ENCODE measurements around the gene SFXN3.

Gene SFXN3

DNA sequence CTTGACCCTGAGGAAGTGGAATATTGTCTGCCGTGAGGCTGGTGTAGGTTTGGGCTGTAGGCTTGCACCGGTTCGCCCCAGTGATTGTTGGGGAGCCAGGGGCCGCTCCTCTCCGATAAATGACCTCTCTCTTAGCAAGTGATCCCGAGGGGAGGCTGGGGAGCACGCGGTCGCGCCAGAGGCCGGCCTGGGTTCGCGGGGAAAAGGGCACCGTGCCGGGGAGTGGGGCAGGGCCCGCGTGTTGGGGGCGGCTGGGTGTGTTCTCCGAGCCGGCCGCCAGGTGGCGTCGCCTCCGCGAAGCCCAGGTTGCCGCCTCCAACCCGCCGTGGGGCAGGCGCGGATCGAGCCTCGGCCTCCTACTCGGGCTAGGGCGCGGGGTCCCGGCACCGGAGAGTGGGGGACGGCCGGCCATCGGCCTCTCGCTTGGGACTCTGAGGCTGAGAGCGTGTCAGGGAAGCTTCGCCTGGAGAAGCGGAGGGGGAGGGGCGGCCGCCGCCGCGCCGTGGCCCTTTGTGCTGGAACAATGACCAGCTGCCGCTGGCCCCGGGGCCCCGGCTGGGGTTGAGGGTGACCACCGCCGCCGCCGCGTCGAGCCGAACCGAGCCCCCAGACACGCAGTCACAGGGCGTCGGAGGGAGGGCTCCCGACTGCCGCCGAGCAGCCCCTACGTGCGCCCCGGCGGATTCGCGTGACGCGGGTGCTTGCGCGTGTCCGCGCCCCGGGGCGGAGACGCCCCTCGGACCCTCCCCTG lies 31.9 kb upstream of the SFXN3 start:
- in situ Hi-C loops (cut with HindIII; ENCODE audit: low sequenced_read_pairs) = loop anchor here (5.0 kb wide), 1 partner anchor 33 kb away; the partner anchor contains the start of genes PDZD7 and SFXN3

DNA sequence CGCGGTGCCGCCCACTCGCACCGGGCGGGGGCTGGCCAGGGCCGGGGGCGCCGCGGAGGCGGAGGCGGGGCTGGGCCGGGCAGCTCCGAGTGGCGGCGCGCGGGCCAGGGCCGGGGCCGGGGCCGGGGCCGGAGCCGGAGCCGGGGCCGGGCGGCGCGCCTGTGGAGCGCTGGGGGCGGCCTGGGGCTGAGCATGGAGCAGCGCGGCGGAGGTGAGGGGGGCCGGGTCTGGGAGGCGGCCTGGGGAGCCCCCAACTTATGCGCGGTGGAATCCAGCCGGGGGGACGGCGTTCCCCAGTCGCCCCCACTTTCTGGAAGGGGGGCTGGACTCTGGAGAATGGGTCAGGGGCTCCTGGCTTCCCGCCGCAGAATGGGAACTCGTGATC lies 31.3 kb upstream of the SFXN3 start, which contains the start of gene LZTS2:
Gene LZTS2 (plus strand): TSS at position 67 of the 385 bp plus-strand sequence. CDS start 2,731 bp downstream, outside the sequence.
- in situ Hi-C loops (cut with HindIII; ENCODE audit: low sequenced_read_pairs) = loop anchor here (5.0 kb wide), 1 partner anchor 33 kb away; the partner anchor contains the start of genes PDZD7 and SFXN3

DNA sequence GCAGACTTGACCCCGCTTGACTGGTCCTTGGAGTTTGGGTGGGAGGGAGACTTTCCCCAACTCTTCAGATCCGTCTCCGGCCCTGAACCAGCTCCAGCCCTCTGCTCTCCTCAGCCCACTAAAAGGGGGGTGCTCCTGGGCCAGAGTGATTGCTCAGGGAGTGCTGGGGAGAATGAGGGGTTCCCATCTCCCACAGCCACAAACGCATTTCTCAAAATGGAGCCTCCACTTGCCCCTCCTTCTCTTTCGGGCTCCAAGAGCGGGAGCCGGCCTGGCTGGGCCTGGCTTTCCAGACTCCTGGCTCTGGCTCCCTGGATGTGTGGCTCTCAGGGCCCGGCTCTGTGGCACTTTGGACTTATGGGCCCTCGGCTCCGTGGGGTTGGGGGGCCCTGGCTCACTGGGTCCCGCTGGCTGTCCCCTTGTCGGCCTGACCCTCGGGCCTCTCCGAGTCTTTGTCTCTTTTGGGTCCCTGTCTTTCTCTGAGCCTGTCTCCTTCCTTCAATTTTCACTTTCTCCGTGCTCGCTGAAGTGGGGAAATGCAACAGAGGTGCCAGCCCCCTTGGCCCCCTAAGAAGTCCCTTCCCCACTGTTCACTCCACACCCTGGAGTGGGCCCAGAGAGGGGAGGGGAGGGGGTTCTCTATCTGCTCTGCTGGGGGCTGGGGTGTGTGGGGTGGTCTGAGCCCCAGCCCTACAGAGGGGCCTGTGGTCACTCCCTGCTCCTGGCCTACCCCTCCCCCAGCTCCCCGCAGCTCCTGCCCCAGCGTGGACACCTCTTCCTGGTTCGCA lies 30.7 kb upstream of the SFXN3 start:
- in situ Hi-C loops (cut with HindIII; ENCODE audit: low sequenced_read_pairs) = no loop called here

DNA sequence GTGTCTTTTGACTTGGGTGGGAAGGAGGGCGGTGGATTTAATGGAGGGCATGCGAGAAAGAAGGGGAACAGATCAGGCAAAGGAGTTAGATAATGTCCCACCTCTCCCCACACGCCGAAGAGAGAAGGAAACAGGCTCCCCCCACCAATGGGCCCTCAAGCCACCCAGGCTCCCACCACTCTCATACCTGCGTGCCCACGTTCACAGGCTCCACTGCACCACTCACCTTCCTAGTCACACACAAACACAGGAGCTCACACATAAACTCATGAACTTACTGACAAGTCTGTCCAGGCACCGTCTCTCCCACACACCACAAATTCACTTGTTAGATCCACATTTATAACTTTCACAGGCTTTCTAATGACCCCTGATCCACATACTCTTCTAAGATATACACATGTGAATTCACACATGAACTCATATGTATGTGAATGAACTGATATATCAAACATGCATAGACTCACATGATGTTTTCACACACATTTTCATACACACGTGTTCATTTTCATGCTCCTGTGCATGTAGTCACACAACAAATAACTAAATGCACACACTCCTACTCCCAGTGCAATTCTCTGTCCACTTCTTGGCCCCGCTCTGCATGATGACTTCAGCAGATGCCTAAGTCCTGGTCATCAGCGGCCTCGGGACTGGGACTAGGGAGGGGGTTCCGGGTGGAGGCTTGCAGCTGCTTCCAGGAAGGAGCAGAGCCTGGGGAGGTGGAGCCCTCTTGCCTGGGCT lies 29.9 kb upstream of the SFXN3 start:
- in situ Hi-C loops (cut with HindIII; ENCODE audit: low sequenced_read_pairs) = no loop called here

DNA sequence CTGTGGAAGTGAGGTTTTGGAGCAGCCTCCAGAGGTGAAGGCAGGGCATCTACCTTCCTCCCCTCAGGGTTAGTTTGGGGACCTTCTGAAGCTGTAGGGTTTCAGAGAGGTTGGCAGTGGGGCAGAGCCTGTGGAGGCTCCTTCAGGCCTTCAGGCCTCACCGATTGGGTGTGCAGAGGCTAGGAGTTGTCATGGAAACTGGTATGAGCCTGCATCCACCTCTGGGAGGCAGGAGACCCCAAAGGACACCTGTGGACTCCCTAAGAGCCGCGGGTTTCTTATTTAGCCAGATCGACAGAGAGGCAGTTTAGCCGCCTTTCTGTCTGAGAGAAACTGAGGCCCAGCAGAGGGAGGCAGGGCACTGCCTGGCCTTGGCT lies 29.4 kb upstream of the SFXN3 start:
- in situ Hi-C loops (cut with HindIII; ENCODE audit: low sequenced_read_pairs) = no loop called here

DNA sequence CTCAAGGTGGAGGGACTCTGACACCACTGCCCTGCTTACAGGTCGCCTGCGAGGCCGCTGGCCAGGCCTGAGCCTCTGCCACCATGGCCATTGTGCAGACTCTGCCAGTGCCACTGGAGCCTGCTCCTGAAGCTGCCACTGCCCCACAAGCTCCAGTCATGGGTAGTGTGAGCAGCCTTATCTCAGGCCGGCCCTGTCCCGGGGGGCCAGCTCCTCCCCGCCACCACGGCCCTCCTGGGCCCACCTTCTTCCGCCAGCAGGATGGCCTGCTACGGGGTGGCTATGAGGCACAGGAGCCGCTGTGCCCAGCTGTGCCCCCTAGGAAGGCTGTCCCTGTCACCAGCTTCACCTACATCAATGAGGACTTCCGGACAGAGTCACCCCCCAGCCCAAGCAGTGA lies 28.6 kb upstream of the SFXN3 start:
- in situ Hi-C loops (cut with HindIII; ENCODE audit: low sequenced_read_pairs) = no loop called here

DNA sequence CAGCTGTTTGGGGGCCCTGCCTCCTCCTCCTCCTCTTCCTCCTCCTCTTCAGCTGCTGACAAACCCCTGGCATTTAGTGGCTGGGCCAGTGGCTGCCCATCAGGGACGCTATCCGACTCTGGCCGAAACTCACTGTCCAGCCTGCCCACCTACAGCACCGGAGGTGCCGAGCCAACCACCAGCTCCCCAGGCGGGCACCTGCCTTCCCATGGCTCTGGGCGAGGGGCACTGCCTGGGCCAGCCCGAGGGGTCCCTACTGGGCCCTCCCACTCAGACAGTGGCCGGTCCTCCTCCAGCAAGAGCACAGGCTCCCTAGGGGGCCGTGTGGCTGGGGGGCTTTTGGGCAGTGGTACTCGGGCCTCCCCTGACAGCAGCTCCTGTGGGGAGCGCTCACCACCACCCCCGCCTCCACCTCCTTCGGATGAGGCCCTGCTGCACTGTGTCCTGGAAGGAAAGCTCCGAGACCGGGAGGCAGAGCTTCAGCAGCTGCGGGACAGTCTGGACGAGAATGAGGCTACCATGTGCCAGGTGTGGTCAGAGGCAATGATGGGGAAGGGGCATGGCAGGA lies 27.3 kb upstream of the SFXN3 start:
- in situ Hi-C loops (cut with HindIII; ENCODE audit: low sequenced_read_pairs) = no loop called here

DNA sequence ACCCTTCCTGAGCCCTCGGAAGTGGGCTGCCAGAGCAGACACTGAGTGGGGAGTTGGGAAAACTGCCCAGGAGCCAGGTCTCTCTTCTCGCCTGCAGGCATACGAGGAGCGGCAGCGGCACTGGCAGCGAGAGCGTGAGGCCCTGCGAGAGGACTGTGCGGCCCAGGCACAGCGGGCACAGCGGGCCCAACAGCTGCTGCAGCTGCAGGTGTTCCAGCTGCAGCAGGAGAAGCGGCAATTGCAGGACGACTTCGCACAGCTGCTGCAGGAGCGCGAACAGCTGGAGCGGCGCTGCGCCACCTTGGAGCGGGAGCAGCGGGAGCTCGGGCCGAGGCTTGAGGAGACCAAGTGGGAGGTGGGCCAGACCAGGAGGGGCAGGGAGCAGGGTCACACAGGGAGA lies 25.7 kb upstream of the SFXN3 start:
- in situ Hi-C loops (cut with HindIII; ENCODE audit: low sequenced_read_pairs) = no loop called here

DNA sequence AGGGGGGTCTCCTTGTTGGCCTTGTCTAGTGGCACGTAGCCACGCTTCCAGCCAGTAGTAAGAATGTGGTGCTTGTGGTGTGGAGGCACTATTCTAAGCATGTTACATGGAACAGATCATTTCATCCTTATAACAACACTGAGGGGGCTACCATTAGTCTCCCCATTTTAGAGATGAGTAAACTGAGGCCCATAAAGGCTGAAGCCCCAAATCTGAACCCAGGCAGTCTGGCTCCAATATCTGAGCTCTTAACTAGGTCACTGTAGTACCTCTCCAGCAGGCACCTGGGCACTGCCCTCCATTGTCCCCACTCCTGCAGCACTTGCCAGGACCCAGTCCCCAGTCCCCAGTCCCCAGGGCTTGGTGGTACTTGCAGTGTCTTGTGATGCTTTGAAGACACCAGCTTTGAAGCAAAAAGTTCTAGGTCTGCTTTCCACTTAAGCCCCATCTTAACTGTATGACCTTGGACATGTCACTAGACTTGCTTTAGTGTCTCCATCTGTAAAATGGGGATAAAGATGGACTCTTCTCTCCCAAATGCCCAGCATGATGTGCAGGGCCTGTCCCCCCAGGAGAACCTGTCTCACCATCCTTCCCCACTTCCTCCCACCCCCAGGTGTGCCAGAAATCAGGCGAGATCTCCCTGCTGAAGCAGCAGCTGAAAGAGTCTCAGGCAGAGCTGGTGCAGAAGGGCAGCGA lies 25.0 kb upstream of the SFXN3 start:
- in situ Hi-C loops (cut with HindIII; ENCODE audit: low sequenced_read_pairs) = no loop called here

DNA sequence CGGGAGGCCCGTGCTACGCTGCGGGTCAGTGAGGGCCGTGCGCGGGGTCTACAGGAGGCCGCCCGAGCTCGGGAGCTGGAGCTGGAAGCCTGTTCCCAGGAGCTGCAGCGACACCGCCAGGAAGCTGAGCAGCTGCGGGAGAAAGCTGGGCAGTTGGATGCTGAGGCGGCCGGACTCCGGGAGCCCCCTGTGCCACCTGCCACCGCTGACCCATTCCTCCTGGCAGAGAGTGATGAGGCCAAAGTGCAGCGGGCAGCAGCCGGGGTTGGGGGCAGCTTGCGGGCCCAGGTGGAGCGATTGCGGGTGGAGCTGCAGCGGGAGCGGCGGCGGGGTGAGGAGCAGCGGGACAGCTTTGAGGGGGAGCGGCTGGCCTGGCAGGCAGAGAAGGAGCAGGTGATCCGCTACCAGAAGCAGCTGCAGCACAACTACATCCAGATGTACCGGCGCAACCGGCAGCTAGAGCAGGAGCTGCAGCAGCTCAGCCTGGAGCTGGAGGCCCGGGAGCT lies 24.4 kb upstream of the SFXN3 start:
- in situ Hi-C loops (cut with HindIII; ENCODE audit: low sequenced_read_pairs) = no loop called here

DNA sequence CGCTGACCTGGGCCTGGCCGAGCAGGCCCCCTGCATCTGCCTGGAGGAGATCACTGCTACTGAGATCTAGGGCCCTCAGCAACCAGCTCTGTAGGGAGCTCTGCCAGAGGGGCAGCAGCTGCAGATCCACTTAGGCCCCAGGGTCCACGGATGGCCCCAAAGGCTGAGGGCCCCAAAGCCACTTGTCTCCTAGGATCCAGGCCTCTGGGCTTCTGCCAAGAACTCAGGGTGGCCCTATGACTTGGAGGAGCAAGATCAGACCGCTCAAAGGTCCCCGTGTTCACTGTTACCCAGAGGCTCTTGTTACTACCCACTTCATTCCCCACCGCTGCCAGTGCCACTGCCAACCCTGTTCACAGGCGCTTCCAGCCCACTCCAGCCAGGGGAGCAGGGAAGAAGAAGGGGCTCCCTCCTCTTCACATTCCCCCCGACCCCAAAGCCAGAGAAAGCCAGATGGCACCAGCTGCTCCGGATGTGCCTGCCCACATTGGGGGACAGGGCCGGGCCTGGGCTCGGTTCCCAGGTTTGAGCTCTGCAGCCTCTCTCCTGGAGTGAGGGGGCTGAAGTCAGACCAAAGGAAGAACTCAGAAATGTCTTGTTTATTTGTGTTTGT lies 23.8 kb upstream of the SFXN3 start:
- in situ Hi-C loops (cut with HindIII; ENCODE audit: low sequenced_read_pairs) = no loop called here

DNA sequence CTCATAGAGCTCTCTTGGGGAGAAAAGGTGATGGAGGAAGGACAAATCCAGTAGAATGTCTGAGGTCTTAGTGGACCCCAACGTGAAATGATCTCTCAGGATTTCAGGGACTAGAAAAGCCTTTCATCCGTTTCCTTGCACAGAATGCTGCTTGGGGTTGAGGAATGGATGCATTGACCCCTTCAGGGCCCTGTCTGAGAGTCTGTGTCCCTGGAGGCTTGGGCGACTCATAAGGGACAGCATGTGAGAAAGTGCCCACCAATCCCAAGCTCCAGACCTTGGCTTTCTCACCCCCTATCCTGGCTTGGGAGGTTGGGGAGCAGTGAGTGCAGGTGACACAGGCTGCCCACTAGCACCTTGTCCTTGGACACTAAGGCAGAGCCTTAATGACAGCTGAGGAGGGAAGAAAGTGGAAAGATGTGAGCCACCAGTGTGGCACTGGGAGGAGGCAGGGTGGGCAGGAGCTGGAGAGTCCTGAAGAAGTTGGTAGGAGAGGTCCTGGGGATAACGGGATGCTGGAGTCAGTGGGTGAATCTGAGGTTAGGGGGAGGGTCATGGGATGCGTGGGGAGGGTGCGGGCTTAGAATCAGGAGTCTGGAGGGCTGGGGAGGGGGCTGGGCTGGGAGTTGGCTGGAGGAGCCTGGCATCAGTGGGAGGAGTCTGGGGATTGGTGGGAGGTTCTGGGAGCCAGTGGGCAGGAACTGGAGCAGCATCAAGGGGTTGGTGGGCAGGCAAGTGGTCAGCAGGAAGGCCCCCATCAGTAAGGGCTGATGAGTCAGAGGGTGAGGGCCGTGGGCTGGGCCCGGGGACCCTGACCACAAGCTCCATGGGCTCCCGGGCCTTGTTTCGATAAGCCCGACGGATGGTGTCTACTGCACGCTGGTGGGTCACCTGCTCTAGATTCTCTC lies 22.9 kb upstream of the SFXN3 start:
- in situ Hi-C loops (cut with HindIII; ENCODE audit: low sequenced_read_pairs) = no loop called here

DNA sequence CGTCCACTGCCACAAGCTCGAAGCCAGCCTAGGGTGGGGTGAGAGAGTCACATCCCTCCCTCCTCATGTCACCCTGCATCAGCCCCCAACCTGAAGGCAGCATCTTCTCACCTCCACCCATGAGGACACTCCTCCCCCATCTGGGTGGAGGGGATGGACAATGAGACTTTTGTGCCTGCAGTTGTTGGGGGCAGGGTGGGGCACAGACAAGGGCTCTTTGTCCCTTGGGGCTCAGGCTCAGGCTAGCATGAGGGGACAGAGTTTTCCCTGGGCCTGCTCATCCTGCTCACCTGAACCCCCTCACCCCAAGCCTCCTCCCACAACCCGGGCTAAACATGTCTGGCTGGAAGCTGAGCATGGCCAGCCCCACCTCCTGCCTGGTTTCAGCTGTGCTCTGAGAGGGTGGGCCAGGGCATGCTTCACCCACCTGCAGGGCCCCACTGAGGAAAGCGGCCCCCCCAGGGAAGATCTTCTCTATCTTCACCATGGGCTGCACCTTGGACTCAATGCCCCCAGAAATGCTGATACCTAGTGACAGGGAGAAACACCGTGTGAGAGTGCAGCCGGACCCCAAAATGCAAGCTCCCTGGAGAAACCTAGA lies 22.1 kb upstream of the SFXN3 start:
- in situ Hi-C loops (cut with HindIII; ENCODE audit: low sequenced_read_pairs) = no loop called here

DNA sequence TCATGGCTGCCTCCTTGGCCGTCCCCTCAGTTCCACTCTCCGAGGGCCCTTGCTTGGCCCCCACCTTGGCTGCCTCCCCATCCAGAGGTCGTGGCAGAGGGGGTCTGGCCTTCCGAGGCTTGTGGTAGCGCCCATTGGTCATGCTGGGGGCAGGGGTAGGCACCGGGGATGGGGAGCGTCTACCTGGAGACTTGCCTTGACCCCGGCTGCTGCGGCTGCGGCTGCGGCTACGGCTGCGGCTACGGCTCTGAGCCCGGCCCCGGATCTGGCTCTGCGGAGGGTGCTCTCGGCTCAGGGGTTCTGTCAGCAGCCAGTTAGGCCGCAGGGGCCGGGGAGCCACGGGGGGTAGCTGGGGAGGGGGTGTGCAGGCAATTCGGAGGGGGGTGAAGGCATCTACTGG lies 20.7 kb upstream of the SFXN3 start:
- in situ Hi-C loops (cut with HindIII; ENCODE audit: low sequenced_read_pairs) = no loop called here

DNA sequence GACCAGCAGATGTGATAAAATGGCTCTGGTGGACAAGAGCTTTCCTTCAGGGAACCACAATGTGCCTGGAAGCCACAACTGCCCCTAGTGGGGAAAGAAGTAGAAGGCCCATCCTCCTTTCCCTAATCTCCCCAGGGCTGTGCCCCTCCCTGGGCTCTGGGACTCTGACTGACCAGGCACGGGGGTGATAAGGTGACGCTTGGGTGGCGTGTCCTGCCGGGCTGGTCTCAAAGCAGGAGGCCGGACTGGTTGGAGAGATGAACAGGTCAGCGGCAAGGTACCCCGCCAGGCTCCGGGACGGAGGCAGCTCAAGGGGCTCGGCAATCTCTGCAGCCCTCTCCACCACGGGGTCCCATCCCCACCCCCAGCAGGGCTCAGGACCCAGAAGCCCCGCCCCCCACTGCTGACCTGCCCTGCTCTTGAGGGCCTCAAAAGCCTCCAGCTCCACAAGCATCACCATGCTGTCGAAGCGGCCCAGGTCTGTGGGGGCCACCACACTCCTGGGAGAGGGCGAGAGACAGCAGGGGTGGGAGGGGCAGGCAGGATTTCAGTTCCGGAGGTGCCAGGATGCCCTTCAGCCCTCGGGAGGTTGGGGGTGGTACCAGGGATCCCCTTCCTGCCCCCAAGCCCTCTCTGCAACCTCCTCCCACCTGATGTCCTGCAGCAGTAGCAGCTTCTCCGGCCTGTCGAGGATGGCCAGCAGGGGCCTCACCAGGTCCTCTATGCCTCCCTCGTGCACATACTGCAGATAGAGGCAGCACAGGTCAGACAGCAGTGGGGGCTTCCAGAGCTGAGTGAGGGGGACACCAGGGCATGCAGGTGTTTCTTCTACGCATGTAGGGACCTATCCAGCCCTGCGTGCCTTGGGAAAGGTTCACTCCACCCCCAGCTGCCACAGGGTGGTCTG lies 19.3 kb upstream of the SFXN3 start:
- in situ Hi-C loops (cut with HindIII; ENCODE audit: low sequenced_read_pairs) = no loop called here

DNA sequence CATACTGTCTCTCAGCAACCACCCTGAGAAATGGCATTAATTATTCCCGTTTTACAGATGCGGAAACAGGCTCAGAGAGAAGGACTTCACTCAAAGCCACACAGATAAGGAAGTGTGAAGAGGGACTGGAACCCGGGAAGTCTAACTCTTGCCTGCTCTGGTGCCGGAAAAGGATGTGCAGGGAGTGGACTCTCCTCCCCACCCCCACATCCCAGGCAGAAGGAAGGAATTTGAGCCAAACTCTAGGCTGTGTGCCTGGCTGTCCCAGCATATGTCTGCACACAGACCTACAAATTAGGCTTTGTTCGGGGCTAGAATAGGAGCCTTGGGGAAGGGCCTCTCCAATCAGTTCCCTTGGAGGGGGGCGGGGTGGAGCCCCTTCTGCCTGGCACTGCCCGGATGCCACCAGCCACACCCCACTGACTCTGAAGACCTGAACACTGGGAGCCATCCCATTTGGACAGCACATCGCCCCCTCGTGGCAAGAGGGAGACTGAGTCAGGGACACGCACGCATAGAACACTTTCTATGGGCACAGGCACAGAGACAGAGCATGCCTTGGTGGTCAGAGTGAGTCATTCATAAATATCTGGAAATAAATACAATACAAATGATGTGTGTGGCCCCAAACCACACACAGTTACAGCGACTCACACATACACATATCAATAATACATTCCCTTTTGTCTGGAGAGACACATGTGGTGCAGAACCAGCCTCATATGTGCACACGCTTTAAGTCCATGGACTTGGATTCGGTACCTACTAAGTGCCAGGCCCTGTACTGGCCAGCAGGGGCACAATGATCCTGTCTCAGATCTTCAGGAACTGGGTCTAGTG lies 18.3 kb upstream of the SFXN3 start:
- in situ Hi-C loops (cut with HindIII; ENCODE audit: low sequenced_read_pairs) = no loop called here

Measured in endothelial cell of hepatic sinusoid (primary cell).